ENCODE results near the gene BBIP1.

GRCh38 chr10:110872984-110873923, 45.7 kb downstream of the BBIP1 start:
- TF ChIP-seq CTCF (conservative IDR thresholded peaks at IDR 0.05; ENCODE audit: low read depth, low read length): no peak
- no peak for TF ChIP-seq EZH2 (IDR thresholded peaks at IDR 0.05; ENCODE audit: borderline replicate concordance, low read depth, low read length, poor library complexity, severe bottlenecking)

Measured in A673 (cell line).